K562 (cell line): ENCODE measurements around the gene PPM1M. TPM values are rescaled to one million over a fixed set of nuclear protein-coding genes. Genes with fewer than 3 reads are reported as not detected.

Source experiments
- ATAC-seq: fragments of 200-7000 bp; cut with Tn5 transposase; 3 replicates; pipeline ENCODE4 v1.9.1; 2020; ENCODE audit warnings: moderate library complexity
- BruUV-seq: library from RNA; stranded (reverse); fragments of 400-500 nt; replicated peaks from 2 replicates; lab custom pipeline; 2021; lab: Mats Ljungman, UMichigan
- CTCF ChIA-PET: fragments of 300-600 bp; formaldehyde crosslinking; extraction: SDS; loops from one replicate; lab custom pipeline; 2021; ENCODE audit warnings: low intra/inter-chr PET ratio; lab: Yijun Ruan, JAX
- POLR2A ChIA-PET: fragments of 300-600, 350-650 bp; sonication (Branson Sonifier 250); formaldehyde crosslinking; extraction: SDS; loops from one replicate; lab custom pipeline; 2021; ENCODE audit warnings: antibody characterized with exemption, inconsistent platforms; lab: Yijun Ruan, JAX
- DNase-seq, 4 experiments: peaks; one replicate each; pipeline versions ENCODE4 v3.0.0 to v3.0.0-alpha.2; 2011 to 2018; ENCODE audit warnings: low spot score in 3 of 4, mixed read lengths in 3 of 4; ENCODE audit errors: extremely low read depth in 1 of 4
- FAIRE-seq: peaks from 2 replicates; lab custom pipeline; 2011; peaks lifted over from hg19 to GRCh38; lab: Jason Lieb, UNC
- H2AFZ ChIP-seq: 2 replicates; pipeline ENCODE4 v1.6.0; 2011; ENCODE audit warnings: low read depth, low read length, control low read depth, inconsistent platforms
- H3K27ac ChIP-seq: fragments of 200-600 bp; 3 replicates; pipeline ENCODE4 v1.8.0; 2011; ENCODE audit warnings: low read depth, mild to moderate bottlenecking, control low read depth, inconsistent platforms, low read length, moderate library complexity, mixed read lengths; ENCODE audit errors: extremely low read depth
- H3K27me3 ChIP-seq, 2 experiments: fragments of 300-600 bp in 1 of 2; 2 replicates in 1 of 2; 3 replicates in 1 of 2; pipeline versions ENCODE4 v1.6.0 to v1.8.0; 2011; ENCODE audit warnings: inconsistent platforms in 2 of 2, low read length in 2 of 2, mild to moderate bottlenecking in 1 of 2, mixed read lengths in 1 of 2, moderate library complexity in 1 of 2; ENCODE audit not compliant: control insufficient read depth in 2 of 2, insufficient read depth in 2 of 2
- H3K36me3 ChIP-seq: fragments of 300-600 bp; 3 replicates; pipeline ENCODE4 v1.8.0; 2011; ENCODE audit warnings: mild to moderate bottlenecking, low read length, inconsistent platforms; ENCODE audit not compliant: control insufficient read depth, insufficient read depth
- H3K4me1 ChIP-seq, 2 experiments: fragments of 200-600 bp in 1 of 2; replicated peaks in 1 of 2; 2 replicates in 1 of 2; 3 replicates in 1 of 2; pipeline versions ENCODE4 v1.5.1 to v1.8.0; 2011; ENCODE audit warnings: inconsistent platforms in 2 of 2, low read length in 2 of 2, mild to moderate bottlenecking in 1 of 2, mixed read lengths in 1 of 2, moderate library complexity in 1 of 2; ENCODE audit not compliant: control insufficient read depth in 2 of 2, insufficient read depth in 2 of 2
- H3K4me2 ChIP-seq: 2 replicates; pipeline ENCODE4 v1.6.1; 2011; ENCODE audit warnings: low read length, control low read depth, inconsistent platforms, mixed read lengths; ENCODE audit not compliant: insufficient read depth
- H3K4me3 ChIP-seq: fragments of 200-600 bp; sonication (generic), shearing (Covaris generic); 2 replicates; pipeline ENCODE4 v1.5.1; 2016; ENCODE audit warnings: control low read depth, inconsistent platforms
- H3K79me2 ChIP-seq: fragments of 200-600 bp; 3 replicates; pipeline ENCODE4 v1.8.0; 2011; ENCODE audit warnings: low read length, inconsistent platforms; ENCODE audit not compliant: control insufficient read depth, insufficient read depth
- H3K9ac ChIP-seq, 2 experiments: 2 replicates each; pipeline versions ENCODE4 v1.6.0 to v1.6.1; 2011; ENCODE audit warnings: low read depth in 2 of 2, low read length in 2 of 2, control low read depth in 1 of 2, inconsistent platforms in 1 of 2, mild to moderate bottlenecking in 1 of 2, mixed read lengths in 1 of 2; ENCODE audit not compliant: insufficient read depth in 1 of 2
- H3K9me1 ChIP-seq: one replicate; pipeline ENCODE4 v1.6.0; 2011; ENCODE audit warnings: inconsistent platforms, mild to moderate bottlenecking, low read length, moderate library complexity; ENCODE audit not compliant: control insufficient read depth, insufficient read depth
- H3K9me3 ChIP-seq: replicated peaks from 2 replicates; pipeline ENCODE4 v1.5.1; 2011; ENCODE audit warnings: low read depth, low read length, inconsistent platforms; ENCODE audit not compliant: control insufficient read depth, insufficient read depth
- H4K20me1 ChIP-seq: replicated peaks from 2 replicates; pipeline ENCODE4 v1.6.1; 2011; ENCODE audit warnings: low read length, inconsistent platforms, mixed read lengths; ENCODE audit not compliant: control insufficient read depth, insufficient read depth
- ATF3 ChIP-seq, 2 experiments: fragments of 450-650 bp in 1 of 2; sonication (generic) in 1 of 2; formaldehyde crosslinking in 1 of 2; IDR thresholded peaks in 1 of 2; conservative IDR thresholded peaks in 1 of 2; 2 replicates each; pipeline versions ENCODE4 v1.6.1 to v1.8.1; 2016 to 2023; ENCODE audit warnings: mild to moderate bottlenecking in 2 of 2, moderate library complexity in 2 of 2, inconsistent platforms in 1 of 2, missing genetic modification reagents in 1 of 2
- DDX20 ChIP-seq: fragments of 450-650 bp; IDR thresholded peaks from 2 replicates; pipeline ENCODE4 v1.6.1; 2016; ENCODE audit warnings: missing genetic modification characterization, low read depth, mild to moderate bottlenecking, missing compliant biosample characterization, moderate library complexity
- DNMT1 ChIP-seq: fragments of 450-650 bp; IDR thresholded peaks from 2 replicates; pipeline ENCODE4 v1.6.1; 2016; ENCODE audit warnings: antibody characterized with exemption, mild to moderate bottlenecking
- DPF2 ChIP-seq: fragments of 450-650 bp; IDR thresholded peaks from 2 replicates; pipeline ENCODE4 v1.6.1; 2016
- ELF4 ChIP-seq: fragments of 450-650 bp; formaldehyde crosslinking; IDR thresholded peaks from 2 replicates; pipeline ENCODE4 v1.4.0; 2022; ENCODE audit warnings: missing genetic modification characterization
- FOXK1 ChIP-seq: sonication (generic); formaldehyde crosslinking; IDR thresholded peaks from 2 replicates; pipeline ENCODE4 v1.8.0; 2022; ENCODE audit warnings: missing genetic modification reagents, mild to moderate bottlenecking, borderline replicate concordance
- GMEB1 ChIP-seq: fragments of 250-450 bp; sonication (Bioruptor Pico); IDR thresholded peaks from 2 replicates; pipeline ENCODE4 v1.4.0; 2020; ENCODE audit warnings: mild to moderate bottlenecking
- HBP1 ChIP-seq: fragments of 450-650 bp; formaldehyde crosslinking; IDR thresholded peaks from 2 replicates; pipeline ENCODE4 v1.4.0; 2022; ENCODE audit warnings: missing genetic modification characterization
- HDGF ChIP-seq: fragments of 450-650 bp; IDR thresholded peaks from 2 replicates; pipeline ENCODE4 v1.6.1; 2016
- KDM1A ChIP-seq, 2 experiments: fragments of 450-650 bp; IDR thresholded peaks; 2 replicates each; pipeline ENCODE4 v1.6.1; 2016; ENCODE audit warnings: mild to moderate bottlenecking in 2 of 2
- KLF6 ChIP-seq: fragments of 250-450 bp; sonication (Bioruptor Pico); IDR thresholded peaks from 2 replicates; pipeline ENCODE4 v1.4.0; 2020; ENCODE audit warnings: mild to moderate bottlenecking, moderate library complexity, borderline replicate concordance
- LEF1 ChIP-seq: fragments of 450-650 bp; IDR thresholded peaks from 2 replicates; pipeline ENCODE4 v1.6.1; 2016; ENCODE audit warnings: mild to moderate bottlenecking
- MCM3 ChIP-seq: fragments of 450-650 bp; IDR thresholded peaks from 2 replicates; pipeline ENCODE4 v1.6.1; 2016
- NFRKB ChIP-seq: fragments of 450-650 bp; IDR thresholded peaks from 2 replicates; pipeline ENCODE4 v1.6.1; 2016; ENCODE audit warnings: low read depth
- RBM34 ChIP-seq: fragments of 200-400 bp; formaldehyde crosslinking; IDR thresholded peaks from 2 replicates; pipeline ENCODE4 v1.6.1; 2018; ENCODE audit warnings: low read length, borderline replicate concordance; ENCODE audit not compliant: insufficient read depth
- SNAPC5 ChIP-seq: fragments of 250-450 bp; sonication (Bioruptor Pico); IDR thresholded peaks from 2 replicates; pipeline ENCODE4 v1.8.0; 2021; ENCODE audit warnings: moderate library complexity, mild to moderate bottlenecking, inconsistent platforms
- ZNF174 ChIP-seq: fragments of 250-450 bp; sonication (Bioruptor Pico); IDR thresholded peaks from 2 replicates; pipeline ENCODE4 v1.4.0; 2020; ENCODE audit warnings: mild to moderate bottlenecking
- ZNF398 ChIP-seq: fragments of 250-450 bp; sonication (Bioruptor Pico); IDR thresholded peaks from 2 replicates; pipeline ENCODE4 v1.8.0; 2021; ENCODE audit warnings: moderate library complexity, mild to moderate bottlenecking, inconsistent platforms
- WGBS: fragments of 100-300 bp; shearing (Covaris generic); methylation state at CpG from one replicate; pipeline ENCODE4 v1.1.6; 2016; ENCODE audit warnings: low coverage, mixed read lengths; ENCODE audit not compliant: insufficient coverage; ENCODE audit errors: missing lambda C conversion rate; 5-methylcytosine and 5-hydroxymethylcytosine counted together
- in situ Hi-C: fragments of 300-500 bp; cut with MboI; formaldehyde crosslinking; loops from 4 replicates; pipeline ENCODE4 v1.15.0; 2018; ENCODE audit warnings: inconsistent platforms, mixed read lengths
- intact Hi-C: fragments of 100-400 bp; cut with micrococcal nuclease; formaldehyde crosslinking; loops from 2 replicates; pipeline ENCODE4 v1.14.2; 2022
- polyA plus RNA-seq, 8 experiments: library from polyadenylated mRNA; depleted of rRNA in 4 of 8; stranded (reverse) in 5 of 8; unstranded in 3 of 8; fragments of >200 nt; fragmentation: Nextera tagmentation in 2 of 8; fragmentation: Illumina TruSeq in 1 of 8; extraction: Ambion mirVana in 2 of 8; extraction: Trizol in 1 of 8; gene quantifications; 2 replicates each; pipeline versions ENCODE4 v1.2.1 to v1.2.3, GENCODE V29; 2011 to 2014; ENCODE audit warnings: inconsistent platforms in 1 of 8, missing spikeins in 1 of 8
- total RNA-seq, 7 experiments: library from RNA; depleted of rRNA in 6 of 7; stranded (reverse); fragments of >200 nt in 6 of 7; fragmentation: Illumina TruSeq in 2 of 7; extraction: Trizol in 2 of 7; gene quantifications; 2 replicates each; pipeline versions ENCODE4 v1.2.1 to v1.2.3, GENCODE V29; 2011 to 2021; ENCODE audit warnings: low replicate concordance in 1 of 7

The PPM1M gene
- total and polyA plus RNA-seq, 9 of the 15 experiments (the other 6 are each of a cell fraction or from before 2014, with no cell fraction given): 1.4 to 9.2 (median 4.4) TPM

- Histone ChIP-seq H3K9ac (no peak overlapping the region), H3K4me3 (no peak overlapping the region), H3K4me1 (peaks cover 4 to 52% of the 10 kb centered on the region in 2 experiments; a peak in 2 of 5 replicates), H3K9me1 (no peaks in the 10 kb centered on the region), H3K27ac (no peak overlapping the region), H4K20me1 (no peaks in the 10 kb centered on the region; the same call in 1 of the 2 replicates), H3K4me2 (no peak overlapping the region), H2AFZ (no peak overlapping the region), H3K9me3 (no peaks in the 10 kb centered on the region), H3K27me3 (no peaks in the 10 kb centered on the region), H3K79me2 (no peaks in the 10 kb centered on the region; the same call in 2 of the 3 replicates), H3K36me3 (peaks cover 31% of the 10 kb centered on the region; the same call in 2 of the 3 replicates)
- POLR2A ChIA-PET: interaction anchor here (0.5 to 1.9 kb wide), 4 partner anchors 10 to 225 kb away, joined by 3 to 8 read pairs (median 3); no protein-coding TSS in a partner anchor
- WGBS: 56% methylated on average over 4 of the region's 7 CpGs
- CTCF ChIA-PET: no interaction called here
- DNase-seq: no peak
- BruUV-seq: no TSS peak
- TF ChIP-seq RBM34 (no peak), LEF1 (no peak), DPF2 (no peak), FOXK1 (CRISPR knock-in tag) (no peak), SNAPC5 (CRISPR knock-in tag) (no peak), MCM3 (no peak), DNMT1 (no peak), HBP1 (CRISPR knock-in tag) (no peak), HDGF (no peak), NFRKB (no peak), DDX20 (tag) (no peak), ATF3 (IDR thresholded peaks at IDR 0.05) (no peak), ATF3 (CRISPR knock-in tag; conservative IDR thresholded peaks at IDR 0.05) (no peak), GMEB1 (CRISPR knock-in tag) (no peak), KDM1A (IDR thresholded peaks at IDR 0.05) (no peak), ZNF174 (CRISPR knock-in tag) (no peak), KLF6 (CRISPR knock-in tag) (no peak), ELF4 (CRISPR knock-in tag) (no peak), ZNF398 (CRISPR knock-in tag) (no peak)
- ATAC-seq: no peak
- intact Hi-C loops (no loop called here), in situ Hi-C loops (no loop called here)
- no peak for FAIRE-seq
These were observed 17.8 kb upstream of the PPM1M start for GRCh38 chr3:52227766-52228165.
